ENCODE data around the gene ZNF407.
"Not testable (repeated sequence)": the region's sequence is repeated elsewhere in the genome, so short reads cannot be mapped to it uniquely, and the experiment has no call there.

The ZNF407 gene

GRCh38 chr18:74556126-74556525, 41.5 kb upstream of the ZNF407 start:
- no peak for TF ChIP-seq CTCF (IDR thresholded peaks at IDR 0.05; ENCODE audit: extremely low read depth, insufficient read depth, missing control alignments)
- no peak for DNase-seq (ENCODE audit: low spot score)
- in situ Hi-C loops (cut with MboI; ENCODE audit: low pct_unique_long_range_greater_than_20kb, low sequenced_read_pairs, unreplicated experiment) = no loop called here

GRCh38 chr18:74558096-74558495, 39.6 kb upstream of the ZNF407 start:
- in situ Hi-C loops (cut with MboI; ENCODE audit: low pct_unique_long_range_greater_than_20kb, low sequenced_read_pairs, unreplicated experiment) = no loop called here
- no peak for TF ChIP-seq CTCF (IDR thresholded peaks at IDR 0.05; ENCODE audit: extremely low read depth, insufficient read depth, missing control alignments)
- DNase-seq (ENCODE audit: low spot score) = no peak

- DNase-seq (ENCODE audit: low spot score) = no peak
- in situ Hi-C loops (cut with MboI; ENCODE audit: low pct_unique_long_range_greater_than_20kb, low sequenced_read_pairs, unreplicated experiment) = no loop called here
- no peak for TF ChIP-seq CTCF (IDR thresholded peaks at IDR 0.05; ENCODE audit: extremely low read depth, insufficient read depth, missing control alignments)
Observed at GRCh38 chr18:74562131-74562730, 35.4 kb upstream of the ZNF407 start.

DNA sequence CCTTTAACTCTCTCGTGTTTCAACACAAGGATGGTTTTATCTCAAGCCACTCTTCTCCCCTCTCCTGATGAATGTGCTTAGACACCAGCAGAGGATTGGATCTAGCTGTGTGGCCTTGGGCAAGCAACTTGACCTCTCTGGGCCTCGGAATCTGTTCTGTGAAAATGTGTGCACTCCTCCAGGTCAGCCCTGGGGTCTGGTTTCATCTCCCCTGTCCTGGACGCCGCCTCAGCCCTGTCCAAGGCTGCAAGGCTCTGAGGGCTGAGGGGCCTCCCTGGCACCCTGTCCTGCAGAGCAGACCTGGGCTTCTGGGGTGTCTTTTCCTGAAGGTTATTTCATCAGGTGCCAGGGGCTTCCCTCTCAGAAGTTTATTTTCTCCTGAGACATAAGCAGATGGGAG, 34.9 kb upstream of the ZNF407 start:
- no peak for DNase-seq (ENCODE audit: low spot score)
- TF ChIP-seq CTCF (IDR thresholded peaks at IDR 0.05; ENCODE audit: extremely low read depth, insufficient read depth, missing control alignments) = no peak
- in situ Hi-C loops (cut with MboI; ENCODE audit: low pct_unique_long_range_greater_than_20kb, low sequenced_read_pairs, unreplicated experiment) = no loop called here

DNA sequence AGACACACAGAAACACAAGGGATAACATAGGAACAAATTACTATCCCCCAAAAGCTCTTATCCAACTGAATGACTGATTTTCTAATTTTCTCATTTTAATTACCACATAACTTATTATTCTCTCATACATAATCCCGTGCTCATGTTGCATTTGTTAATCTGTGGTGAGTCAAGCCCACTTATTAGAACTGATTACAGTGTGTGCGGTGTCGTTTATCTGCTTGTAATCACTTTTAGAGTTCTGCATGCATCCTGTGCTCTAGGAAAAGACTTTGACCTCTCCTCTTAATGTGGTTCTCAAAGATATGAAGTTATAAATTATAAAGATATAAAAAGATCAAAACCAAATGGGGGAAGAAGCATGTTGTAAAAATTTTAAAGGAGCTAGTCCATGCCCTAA, 33.7 kb upstream of the ZNF407 start:
- in situ Hi-C loops (cut with MboI; ENCODE audit: low pct_unique_long_range_greater_than_20kb, low sequenced_read_pairs, unreplicated experiment) = no loop called here
- TF ChIP-seq CTCF (IDR thresholded peaks at IDR 0.05; ENCODE audit: extremely low read depth, insufficient read depth, missing control alignments) = no peak
- no peak for DNase-seq (ENCODE audit: low spot score)

GRCh38 chr18:74565164-74565563, 32.5 kb upstream of the ZNF407 start:
- in situ Hi-C loops (cut with MboI; ENCODE audit: low pct_unique_long_range_greater_than_20kb, low sequenced_read_pairs, unreplicated experiment); DNase-seq (ENCODE audit: low spot score): not testable (repeated sequence)

- DNase-seq (ENCODE audit: low spot score); in situ Hi-C loops (cut with MboI; ENCODE audit: low pct_unique_long_range_greater_than_20kb, low sequenced_read_pairs, unreplicated experiment): not testable (repeated sequence)
Observed at GRCh38 chr18:74565993-74566392, 31.7 kb upstream of the ZNF407 start.

DNA sequence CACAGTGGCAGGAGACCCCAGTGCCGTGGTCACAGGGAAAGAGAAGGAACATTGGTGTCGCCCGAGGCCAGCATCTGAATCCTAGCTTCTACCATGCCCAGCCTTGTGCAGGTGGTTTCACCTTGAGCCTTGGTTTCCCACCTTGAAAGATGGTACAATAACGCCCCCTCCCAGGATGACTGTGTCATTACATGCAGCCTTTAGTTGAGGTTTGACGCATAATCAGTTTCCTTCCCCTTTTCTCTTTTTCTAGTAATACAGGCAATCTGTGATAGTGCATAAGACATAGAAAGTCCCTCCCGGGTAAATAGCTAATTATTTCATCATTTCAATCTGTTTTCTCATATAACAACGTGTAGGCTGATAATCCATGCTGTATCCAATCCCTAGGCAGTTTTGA, 29.8 kb upstream of the ZNF407 start:
- in situ Hi-C loops (cut with MboI; ENCODE audit: low pct_unique_long_range_greater_than_20kb, low sequenced_read_pairs, unreplicated experiment) = no loop called here
- DNase-seq (ENCODE audit: low spot score) = no peak
- no peak for TF ChIP-seq CTCF (IDR thresholded peaks at IDR 0.05; ENCODE audit: extremely low read depth, insufficient read depth, missing control alignments)
